Caki2 (cell line): ENCODE measurements around the gene VGLL2. TPM values are rescaled to one million over a fixed set of nuclear protein-coding genes. Genes with fewer than 3 reads are reported as not detected.
"Not testable (repeated sequence)": the region's sequence is repeated elsewhere in the genome, so short reads cannot be mapped to it uniquely, and the experiment has no call there.

Source experiments
- DNase-seq: peaks from one replicate; pipeline ENCODE4 v3.0.0-alpha.2; 2015; ENCODE audit warnings: low read depth
- in situ Hi-C: cut with HindIII; loops from 2 replicates; pipeline ENCODE4 v1.10.0; 2016; ENCODE audit warnings: low sequenced_read_pairs, low pct_unique_long_range_greater_than_20kb, mixed read lengths
- total RNA-seq: library from RNA; depleted of rRNA; stranded (reverse); fragments of >200 nt; shearing (Covaris generic); gene quantifications from 2 replicates; pipeline ENCODE4 v1.2.3, GENCODE V29; 2014; ENCODE audit warnings: low replicate concordance; rRNA removed

Gene VGLL2
- not detected in 2 replicates for total RNA-seq

DNA sequence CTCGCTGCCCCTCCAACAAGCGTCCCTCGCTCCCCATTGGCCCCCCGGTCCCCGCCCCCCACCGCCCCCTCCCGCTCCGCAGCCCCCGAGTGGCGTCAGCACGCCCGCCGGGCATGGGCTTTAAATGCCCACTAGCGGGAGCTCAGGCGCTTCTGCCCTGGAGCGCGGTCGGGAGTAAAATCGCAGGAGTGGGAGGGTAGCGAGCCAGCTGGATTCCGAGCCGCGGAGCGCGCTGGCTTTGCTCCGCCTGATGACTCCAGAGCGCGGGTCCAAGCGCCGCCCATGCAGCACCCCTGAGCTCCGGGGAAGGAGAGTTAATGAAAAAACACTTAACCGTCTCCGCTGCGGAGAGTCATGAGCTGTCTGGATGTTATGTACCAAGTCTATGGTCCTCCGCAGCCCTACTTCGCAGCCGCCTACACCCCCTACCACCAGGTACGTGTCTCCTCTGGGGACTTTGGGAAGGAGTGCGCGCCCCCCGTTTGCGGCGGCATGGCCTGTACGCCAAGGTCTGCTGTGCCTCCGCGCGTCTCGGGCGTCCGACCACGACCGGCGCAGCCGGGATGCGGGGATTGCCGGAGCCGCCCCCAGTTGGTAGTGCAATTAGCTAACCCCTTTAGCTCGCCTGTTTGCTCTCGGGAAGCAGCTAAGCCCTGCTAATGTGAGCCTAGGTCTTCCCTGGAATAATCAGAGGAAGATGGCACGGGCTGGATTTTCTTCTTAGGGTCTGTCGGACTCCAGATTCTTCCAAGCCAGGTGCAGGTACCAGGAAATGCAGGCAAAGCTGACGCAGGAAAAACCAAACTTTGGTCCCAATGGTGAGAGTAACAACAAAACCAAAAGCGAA, at the start of gene VGLL2:
TSS of gene VGLL2 (plus strand) at position 149 of the 847 bp plus-strand sequence. CDS start at position 355, 206 bp downstream.
- DNase-seq = no peak
- in situ Hi-C loops = no loop called here

DNA sequence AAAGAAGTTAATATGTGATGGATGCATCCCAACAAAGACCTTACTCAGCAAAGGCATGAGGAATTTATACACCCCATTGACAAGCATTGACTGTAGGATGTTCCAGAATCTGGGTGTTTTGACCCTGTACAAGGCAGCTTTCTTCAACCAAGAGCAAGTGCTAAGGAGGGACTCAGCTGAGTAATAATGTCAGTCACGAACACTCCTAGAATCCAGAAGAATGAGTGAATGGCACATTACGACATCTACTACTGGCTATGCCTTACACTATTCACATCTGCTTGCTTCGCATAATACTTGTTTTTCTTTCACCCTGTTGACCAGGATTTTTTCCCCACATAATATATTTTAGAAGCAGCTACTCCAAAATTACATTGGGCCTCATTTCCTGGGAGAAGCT, 42.5 kb upstream of the VGLL2 start:
- DNase-seq = no peak

DNA sequence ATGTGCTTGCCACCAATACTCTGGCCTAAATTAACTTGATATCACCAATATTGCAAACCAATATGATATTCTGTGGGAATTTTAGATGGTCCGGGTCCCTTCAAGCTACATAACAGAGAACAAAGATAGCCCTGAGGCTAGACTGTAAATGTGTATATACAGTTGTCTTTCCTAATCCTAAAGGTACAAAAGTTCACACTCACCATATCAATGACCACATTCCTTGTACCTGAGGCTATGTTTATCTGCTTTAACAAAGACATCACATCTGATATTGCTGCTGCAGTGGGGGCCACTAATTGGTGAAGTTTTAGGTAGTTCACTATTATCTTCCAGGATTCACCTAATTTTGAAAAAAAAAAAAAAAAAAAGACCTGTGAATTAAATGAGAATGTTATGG, 38.6 kb upstream of the VGLL2 start:
- no peak for DNase-seq
- in situ Hi-C loops = no loop called here

More for the DNA sequence above, 42.5 kb upstream of the VGLL2 start:
- in situ Hi-C loops = no loop called here

GRCh38 chr6:117227245-117227962, 38.0 kb upstream of the VGLL2 start:
- DNase-seq = no peak
- in situ Hi-C loops = no loop called here

- in situ Hi-C loops = no loop called here
- DNase-seq = no peak
Observed at GRCh38 chr6:117228202-117228601, 37.2 kb upstream of the VGLL2 start.

GRCh38 chr6:117229870-117230269, 35.5 kb upstream of the VGLL2 start:
- DNase-seq = no peak
- in situ Hi-C loops = no loop called here

DNA sequence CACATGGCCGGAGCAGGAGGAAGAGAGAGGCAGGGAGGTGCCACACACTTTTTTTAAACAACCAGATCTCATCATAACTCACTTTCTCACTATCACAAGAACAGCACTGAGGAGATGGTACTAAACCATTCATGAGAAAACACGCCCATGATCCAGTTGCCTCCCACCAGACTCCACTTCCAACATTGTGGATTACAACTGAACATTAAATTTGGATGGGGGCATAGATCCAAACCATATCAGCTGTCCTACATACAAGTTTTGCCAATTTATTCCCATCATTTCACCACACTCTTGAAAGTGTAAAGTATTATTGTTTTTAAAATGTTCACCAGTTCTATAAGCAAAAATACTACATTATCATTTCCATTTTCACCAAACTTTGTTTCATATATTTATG, 33.9 kb upstream of the VGLL2 start:
- DNase-seq = no peak
- in situ Hi-C loops = no loop called here

GRCh38 chr6:117232196-117232595, 33.2 kb upstream of the VGLL2 start:
- in situ Hi-C loops = no loop called here
- no peak for DNase-seq

DNA sequence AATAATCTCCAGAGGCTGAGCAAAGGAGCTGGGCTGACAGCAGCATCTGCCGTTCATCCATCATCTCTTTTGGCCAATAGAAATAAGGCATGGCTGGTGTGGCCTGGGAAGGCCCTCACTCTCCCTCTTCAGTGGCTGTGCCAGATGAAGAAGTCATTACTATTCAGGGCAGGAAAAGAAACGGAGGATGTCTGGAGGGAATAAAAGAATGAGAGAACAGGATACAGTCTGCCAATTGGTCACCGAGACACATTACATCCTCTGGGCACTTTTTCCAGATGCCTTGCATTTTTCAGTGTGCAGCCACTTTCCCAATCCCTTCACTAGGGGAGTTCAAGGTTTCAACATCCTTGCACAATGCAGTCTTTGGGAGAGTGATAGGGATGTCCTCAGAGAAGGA, 32.2 kb upstream of the VGLL2 start:
- in situ Hi-C loops = no loop called here
- no peak for DNase-seq

DNA sequence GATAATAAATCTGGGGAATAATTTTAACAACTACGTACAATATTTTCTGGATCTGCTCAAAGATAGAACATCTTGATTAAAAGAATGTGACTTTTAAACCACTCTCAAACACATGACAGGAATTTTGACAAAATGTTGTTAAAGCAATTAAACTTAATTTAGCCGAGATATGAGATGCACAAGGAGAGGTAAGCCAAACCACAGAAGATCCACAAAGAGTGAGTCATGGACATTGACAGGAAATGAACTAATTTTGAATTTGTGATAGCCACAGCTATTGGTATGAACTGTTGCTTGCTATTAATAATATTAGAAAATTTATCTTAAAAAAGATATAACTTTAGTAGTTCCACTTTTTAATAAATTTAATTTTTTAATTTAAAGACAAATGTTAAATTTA, 27.8 kb upstream of the VGLL2 start:
- no peak for DNase-seq
- in situ Hi-C loops = no loop called here

DNA sequence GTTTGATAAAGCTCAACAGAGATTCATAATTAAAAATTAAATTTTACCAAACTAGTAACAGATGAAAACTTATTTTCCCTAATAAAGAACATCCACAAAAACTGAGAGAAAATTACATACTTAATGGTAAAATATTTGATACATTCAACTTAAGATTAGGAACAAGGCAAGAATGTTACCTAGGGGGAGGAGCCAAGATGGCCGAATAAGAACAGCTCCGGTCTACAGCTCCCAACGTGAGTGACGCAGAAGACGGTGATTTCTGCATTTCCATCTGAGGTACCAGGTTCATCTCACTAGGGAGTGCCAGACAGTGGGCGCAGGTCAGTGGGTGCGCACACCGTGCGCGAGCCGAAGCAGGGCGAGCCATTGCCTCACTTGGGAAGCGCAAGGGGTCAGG, 20.8 kb upstream of the VGLL2 start:
- in situ Hi-C loops, DNase-seq: not testable (repeated sequence)

DNA sequence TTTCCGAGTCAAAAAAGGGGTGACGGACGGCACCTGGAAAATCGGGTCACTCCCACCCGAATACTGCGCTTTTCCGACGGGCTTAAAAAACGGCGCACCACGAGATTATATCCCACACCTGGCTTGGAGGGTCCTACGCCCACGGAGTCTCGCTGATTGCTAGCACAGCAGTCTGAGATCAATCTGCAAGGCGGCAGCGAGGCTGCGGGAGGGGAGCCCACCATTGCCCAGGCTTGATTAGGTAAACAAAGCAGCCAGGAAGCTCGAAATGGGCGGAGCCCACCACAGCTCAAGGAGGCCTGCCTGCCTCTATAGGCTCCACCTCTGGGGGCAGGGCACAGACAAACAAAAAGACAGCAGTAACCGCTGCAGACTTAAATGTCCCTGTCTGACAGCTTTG, 20.4 kb upstream of the VGLL2 start:
- DNase-seq, in situ Hi-C loops: not testable (repeated sequence)

DNA sequence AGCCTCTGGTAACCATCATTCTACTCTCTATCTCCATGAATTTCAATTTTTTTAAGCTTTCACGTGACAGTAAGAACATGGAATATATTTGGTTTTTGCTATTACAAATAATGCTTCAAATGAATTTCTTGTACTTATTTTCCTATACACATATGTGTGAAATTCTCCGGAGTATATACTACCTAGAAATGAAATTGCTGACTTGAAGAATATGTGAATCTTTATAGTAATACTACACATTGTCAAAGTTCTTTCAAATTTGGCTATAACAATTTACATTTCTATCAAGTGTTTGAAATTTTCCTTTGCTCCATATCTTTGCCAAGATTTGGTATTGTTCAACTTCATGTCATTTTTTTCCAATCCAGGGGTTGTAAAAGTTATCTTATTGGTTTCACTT, 11.6 kb upstream of the VGLL2 start:
- in situ Hi-C loops = no loop called here

GRCh38 chr6:117262799-117263198, 2.6 kb upstream of the VGLL2 start:
- DNase-seq = no peak
- in situ Hi-C loops = no loop called here

More for the DNA sequence above, 11.6 kb upstream of the VGLL2 start:
- no peak for DNase-seq

DNA sequence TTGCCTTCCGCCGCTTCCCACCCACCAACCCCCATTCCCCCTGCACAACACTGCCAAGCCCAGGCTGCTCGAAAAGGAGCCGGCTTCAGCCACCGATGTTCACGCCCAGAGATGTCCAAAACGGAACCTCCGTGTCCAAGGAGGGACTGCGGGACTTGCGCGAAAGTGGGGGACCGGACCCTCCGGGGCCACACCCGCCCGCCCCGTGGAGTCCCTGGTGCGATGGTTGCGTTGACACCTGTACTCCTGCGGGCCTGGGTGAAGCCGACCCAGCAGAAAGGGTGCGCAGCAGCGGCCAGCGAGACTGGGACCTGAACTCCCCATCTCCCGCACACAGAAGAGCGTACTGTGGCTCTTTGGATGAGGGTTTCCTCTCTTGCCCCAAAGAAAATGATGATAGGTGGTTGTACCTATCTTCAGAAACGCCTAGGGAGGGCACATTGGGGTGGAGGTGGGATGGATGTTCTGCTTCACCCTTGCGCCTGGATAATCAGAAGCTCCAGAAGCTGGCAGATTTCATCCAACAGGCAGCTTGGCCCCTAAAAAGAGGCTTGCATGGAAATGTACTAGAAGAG, 1.9 kb upstream of the VGLL2 start:
- in situ Hi-C loops = no loop called here
- DNase-seq = no peak

DNA sequence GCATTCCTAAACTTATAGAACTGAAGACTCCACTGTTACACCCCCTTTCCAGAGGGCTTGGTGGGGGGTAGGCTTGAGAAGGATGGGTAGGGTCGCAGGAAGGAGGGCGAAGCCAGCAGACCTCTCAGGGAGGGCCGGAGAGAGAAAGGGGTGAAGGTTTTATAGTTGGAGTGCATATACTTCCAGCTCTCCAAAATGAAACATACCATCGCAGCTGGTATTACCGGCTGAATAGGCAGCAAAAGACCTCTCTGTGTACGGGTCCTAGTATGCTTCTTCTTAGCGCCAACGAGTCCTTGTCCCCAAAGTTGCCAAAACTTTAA, 1.0 kb upstream of the VGLL2 start:
- in situ Hi-C loops = no loop called here
- DNase-seq = no peak

DNA sequence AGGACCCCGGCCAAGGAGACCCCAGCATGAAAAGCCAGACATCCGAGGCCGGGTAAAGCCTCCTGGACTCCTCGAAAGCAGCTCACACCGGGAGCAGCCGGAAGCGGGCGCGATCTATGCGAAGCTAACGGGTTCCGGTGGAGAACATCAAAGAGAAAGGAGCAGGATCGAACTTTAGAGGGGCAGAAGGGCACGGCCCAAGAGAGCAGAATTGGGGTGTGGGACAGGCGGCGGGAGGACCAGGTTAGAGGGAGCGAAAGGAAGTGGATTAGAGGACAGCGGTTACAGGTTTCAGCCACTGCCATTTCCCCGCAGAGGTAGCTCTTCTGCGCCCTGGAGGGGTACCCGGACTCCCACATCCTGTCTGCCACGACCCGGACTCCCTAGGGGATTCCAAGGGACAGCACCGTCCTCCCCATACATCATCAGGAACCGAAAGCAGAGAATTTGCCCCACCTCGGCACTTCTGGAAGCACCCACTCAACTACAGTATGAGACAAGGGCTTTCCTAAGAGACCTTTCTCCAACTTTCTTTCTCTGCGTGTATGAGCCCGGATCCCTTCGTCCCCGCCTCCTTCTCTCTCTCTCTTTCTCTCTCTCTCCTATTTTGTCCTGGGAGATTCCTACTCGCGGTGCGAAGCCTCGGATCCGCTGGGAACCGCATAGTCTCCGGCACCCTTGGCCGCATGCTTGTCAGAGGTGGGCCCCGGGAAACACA, 507 bp upstream of the VGLL2 start:
- no peak for DNase-seq
- in situ Hi-C loops = no loop called here

GRCh38 chr6:117266257-117267053, 1.1 kb downstream of the VGLL2 start:
- no peak for DNase-seq
- in situ Hi-C loops = no loop called here
